Measurements from ENCODE around the gene PKN1.

PKN1 gene

DNA sequence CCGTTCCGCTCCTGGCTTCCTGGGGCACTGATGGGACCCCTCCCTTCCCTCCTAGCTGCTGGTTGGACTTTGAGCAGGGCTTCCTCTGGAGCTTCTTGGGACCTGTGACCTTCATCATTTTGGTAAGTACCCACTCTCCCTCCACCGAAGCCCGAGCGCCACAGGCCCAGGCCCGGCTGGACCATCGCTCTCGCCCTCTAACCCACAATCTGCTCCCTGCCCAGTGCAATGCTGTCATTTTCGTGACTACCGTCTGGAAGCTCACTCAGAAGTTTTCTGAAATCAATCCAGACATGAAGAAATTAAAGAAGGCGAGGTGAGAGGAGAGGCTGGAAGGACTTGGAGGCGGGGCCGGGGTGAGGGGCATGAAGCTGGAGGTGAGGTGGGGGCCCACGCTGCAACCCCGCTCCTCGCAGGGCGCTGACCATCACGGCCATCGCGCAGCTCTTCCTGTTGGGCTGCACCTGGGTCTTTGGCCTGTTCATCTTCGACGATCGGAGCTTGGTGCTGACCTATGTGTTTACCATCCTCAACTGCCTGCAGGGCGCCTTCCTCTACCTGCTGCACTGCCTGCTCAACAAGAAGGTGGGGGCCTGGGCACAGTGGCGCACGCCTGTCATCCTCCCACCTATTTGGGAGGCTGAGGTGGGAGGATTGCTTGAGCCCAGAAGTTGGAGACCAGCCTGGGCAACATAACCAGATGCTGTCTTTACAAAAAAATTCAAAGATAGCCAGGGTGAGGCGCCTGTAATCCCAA lies 26.3 kb upstream of the PKN1 start:
- DNase-seq, result no peak

GRCh38 chr19:14407605-14408484 lies 25.3 kb upstream of the PKN1 start:
- DNase-seq, result no peak

- no peak for DNase-seq
Measured at GRCh38 chr19:14408491-14409145, 24.5 kb upstream of the PKN1 start.

GRCh38 chr19:14409146-14410023 lies 23.7 kb upstream of the PKN1 start:
- no peak for DNase-seq

GRCh38 chr19:14410091-14411051 lies 22.7 kb upstream of the PKN1 start:
- DNase-seq, result no peak

- no peak for DNase-seq
Measured at GRCh38 chr19:14411161-14411937, 21.8 kb upstream of the PKN1 start.

DNA sequence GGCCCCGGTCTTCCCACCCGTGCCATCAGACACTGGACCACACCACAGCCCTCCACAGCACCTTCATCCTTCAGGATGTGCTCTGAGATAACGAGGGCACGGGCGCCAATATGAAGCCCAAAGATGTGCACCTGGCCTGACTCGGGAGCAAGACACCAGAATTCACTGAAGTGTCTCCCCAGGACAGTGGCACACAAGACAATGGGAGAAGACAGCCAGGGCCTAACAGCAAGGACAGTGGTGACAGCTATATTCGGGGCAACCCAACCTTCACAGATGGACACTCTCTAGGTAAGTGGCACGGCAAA lies 21.2 kb upstream of the PKN1 start:
- no peak for DNase-seq

DNA sequence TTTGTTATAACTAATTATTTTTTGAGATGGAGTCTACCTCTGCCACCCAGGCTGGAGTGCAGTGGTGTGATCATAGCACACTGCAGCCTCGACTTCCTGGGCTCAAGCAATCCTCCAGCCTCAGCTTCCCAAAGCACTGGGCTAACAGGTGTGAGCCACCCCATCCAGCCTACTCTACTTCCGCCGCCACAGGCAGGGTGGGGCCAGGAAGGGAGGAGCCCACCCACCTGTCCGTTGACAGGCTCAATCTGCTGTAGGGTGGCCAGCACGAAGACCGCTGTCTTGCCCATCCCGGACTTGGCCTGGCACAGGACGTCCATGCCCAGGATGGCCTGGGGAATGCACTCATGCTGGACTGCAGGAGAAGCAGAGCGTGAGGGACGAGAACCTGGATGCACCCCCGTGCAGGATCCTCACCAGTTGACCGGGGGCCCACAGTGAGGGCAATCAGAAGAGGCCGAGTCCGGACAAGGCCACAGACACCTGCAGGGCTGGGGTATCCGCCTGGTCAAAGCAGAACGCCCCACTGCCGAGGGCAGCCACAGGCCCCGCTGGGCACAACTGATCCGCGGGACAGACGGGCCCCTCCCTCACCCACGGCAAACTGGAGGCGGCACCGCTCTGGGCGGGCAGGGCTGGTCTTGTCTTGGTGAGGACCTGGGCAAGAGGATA lies 20.6 kb upstream of the PKN1 start:
- no peak for DNase-seq

DNA sequence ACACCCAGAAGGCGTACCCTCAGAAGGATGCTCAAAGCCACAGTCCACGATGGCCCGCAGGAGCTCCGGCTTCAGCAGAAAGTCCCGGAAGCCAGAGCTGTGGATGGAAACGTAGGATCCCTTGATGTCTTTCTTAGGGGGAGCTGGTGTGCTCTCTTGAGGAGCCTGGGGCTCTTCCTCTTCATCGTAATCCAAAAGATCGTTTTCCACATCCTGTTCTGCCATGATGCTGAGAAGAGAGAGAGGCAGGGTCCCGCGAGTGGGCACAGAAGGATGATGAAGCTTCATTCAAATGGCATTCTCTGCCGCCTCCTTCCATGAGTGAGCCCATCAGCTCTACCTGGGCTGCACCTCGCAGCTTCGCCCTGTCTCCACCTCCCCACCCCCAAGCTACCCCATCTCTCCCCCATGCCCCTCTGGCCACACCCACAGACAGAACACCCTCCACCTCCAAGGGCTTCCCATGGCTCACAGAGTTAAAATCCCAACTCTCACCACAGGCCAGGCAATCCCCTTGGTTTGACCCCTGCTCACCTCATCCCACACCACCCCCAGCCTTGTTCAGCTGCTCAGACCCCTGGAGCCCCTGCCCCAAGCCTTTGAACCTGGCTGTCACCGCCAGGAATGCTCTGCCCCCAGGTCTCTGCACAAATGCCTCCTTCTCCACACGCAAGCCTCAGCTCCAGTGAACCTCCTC lies 20.0 kb upstream of the PKN1 start:
- DNase-seq, result no peak

GRCh38 chr19:14413693-14414181 lies 19.4 kb upstream of the PKN1 start:
- DNase-seq, result no peak

DNA sequence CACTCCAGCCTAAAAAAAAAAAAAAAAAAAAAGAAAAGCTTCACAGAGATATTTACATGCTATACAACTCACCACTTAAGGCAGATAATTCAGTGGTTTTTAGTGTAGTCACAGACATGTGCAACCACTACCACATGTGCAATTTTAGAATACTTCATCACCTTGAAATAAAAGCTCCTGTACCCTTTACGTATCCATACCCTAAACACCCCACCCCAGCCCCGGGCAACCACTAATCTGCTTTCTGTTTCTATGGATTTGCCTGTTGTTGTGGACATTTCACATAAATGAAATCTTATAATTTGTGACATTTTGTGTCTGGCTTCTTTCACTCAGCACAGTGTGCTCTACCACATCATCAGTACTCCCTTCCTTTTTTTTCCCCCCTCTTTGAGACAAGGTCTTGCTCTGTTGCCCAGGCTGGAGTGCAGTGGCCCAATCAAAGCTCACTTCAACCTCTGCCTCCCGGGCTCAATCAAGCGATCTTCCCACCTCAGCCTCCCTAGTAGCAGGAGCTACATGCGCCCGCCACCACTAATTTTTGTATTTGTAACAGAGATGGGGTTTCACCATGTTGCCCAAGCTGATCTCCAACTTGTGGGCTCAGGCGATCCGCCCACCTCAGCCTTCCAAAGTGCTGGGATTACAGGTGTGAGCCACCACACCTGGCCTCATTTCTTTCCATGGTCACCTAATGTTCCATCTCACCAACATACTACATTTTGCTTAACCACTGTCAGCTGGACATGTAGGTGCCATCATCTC lies 18.0 kb upstream of the PKN1 start:
- DNase-seq, result no peak

DNA sequence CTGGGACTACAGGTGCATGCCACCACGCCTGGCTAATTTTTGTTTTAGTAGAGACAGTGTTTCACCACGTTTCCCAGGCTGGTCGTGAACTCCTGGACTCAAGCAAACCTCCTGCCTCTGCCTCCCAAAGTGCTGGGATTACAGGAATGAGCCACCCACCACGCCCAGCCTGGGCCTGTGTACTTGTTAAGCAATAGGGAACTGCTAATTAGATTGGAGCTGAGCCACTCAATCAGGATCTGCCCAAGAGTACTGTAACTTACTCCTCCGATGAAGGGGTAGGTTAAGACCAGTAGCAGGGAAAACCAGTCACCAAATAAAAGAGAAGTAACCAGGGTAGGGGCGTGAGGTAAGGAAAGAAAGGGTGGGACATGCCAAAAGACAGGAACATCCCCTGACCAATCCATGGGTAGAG lies 16.3 kb upstream of the PKN1 start:
- DNase-seq, result no peak

DNA sequence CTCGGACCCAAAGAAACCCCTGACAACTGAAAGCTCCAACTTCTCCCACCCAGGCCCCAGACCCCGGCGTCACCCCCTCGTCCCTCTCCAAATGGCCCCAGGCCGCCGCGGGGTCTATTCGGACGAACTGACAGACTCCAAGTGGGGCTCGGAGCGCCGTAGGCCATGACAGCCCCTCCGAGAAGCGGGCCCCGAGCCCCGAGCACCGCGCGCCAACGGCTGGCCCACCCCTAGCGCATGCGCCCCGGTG lies 14.3 kb upstream of the PKN1 start:
- no peak for DNase-seq

DNA sequence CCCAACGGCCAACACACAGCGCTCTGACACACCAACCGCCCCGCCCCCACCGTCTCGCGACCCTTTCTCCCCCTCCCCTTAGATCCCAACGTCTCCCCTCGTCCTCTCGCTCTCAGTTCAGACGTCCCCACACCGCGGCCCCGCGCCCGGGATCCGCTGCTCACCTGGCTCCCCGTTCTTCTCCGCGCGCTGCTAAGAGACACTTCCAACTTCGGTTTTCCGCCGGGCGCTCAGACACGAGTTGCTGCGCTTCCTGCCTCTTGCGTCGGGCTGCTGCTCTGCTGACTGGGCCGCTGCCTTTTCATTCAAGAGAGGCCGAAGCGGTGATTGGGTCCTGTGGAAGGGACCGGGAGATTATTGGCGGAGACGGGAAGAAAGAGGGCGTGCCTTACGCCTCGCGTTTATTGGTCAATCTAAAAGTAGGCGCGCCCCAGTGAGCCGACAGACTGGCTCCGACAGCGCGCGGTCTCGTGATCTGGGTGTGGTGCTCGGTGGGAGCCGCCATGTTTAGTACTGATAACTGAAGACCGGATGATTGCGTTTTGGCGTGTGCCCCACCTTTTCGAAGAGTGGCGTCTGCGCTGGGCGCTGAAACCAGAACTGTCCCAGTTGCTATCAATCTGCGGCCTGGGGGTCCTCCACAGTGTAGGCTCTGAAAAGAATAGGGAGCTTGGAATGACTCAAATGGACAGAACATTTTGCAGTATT lies 13.8 kb upstream of the PKN1 start, which contains the start of gene DDX39A:
Gene DDX39A (minus strand): TSS at position 236 of the 708 bp plus-strand sequence. CDS start 6,121 bp downstream, outside the sequence.
- DNase-seq, result peak; percentile 84 to 99 (median 97)

DNA sequence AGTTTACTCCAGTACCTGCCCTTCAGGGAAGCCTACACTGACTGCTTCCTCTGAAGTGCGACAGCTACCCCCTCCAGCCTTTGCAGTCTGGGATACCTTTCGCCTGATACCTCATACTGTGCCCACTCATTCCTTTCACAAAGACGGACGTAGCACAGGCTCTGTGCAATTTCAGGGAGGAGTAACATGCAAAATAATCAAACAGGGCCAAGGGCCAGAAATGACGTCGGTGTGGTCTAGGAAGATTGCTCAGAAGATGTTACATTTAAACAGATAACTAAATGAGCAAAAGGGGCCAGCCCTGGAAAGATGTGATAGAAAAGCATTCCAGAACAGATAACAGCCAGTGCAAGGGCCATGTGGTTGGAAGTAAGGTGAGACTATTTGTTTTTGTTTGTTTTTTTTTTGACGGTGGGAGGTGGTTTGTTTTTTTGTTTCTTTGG lies 7.4 kb upstream of the PKN1 start:
- DNase-seq, result no peak

GRCh38 chr19:14427461-14427860 lies 5.6 kb upstream of the PKN1 start:
- DNase-seq, result no peak

All from amygdala (tissue), 56 donors.